Vagina (tissue), 2 donors: ENCODE results near the gene ENOX2.

Experiments used
- CTCF ChIP-seq, 3 experiments: fragments of 450-650 bp in 2 of 3; fragments of 200-600 bp in 1 of 3; sonication (generic) in 1 of 3; IDR thresholded peaks; one replicate each; pipeline ENCODE4 v1.5.1; 2017 to 2019; ENCODE audit warnings: antibody characterized with exemption in 3 of 3, mild to moderate bottlenecking in 2 of 3, moderate library complexity in 2 of 3
- POLR2A ChIP-seq, 2 donors: fragments of 450-650 bp; IDR thresholded peaks; one replicate each; pipeline ENCODE4 v1.6.1; 2017; ENCODE audit warnings: antibody characterized with exemption in 2 of 2, mild to moderate bottlenecking in 2 of 2, moderate library complexity in 2 of 2
- POLR2AphosphoS5 ChIP-seq, 2 donors: sonication (generic); formaldehyde crosslinking; IDR thresholded peaks; one replicate each; pipeline ENCODE4 v1.9.0; 2017; ENCODE audit warnings: antibody characterized with exemption in 2 of 2, mild to moderate bottlenecking in 2 of 2, low read depth in 1 of 2; ENCODE audit not compliant: insufficient read depth in 1 of 2

GRCh38 chrX:130593911-130594310 lies 309.1 kb downstream of the ENOX2 start:
- TF ChIP-seq POLR2AphosphoS5 (IDR thresholded peaks at IDR 0.05; ENCODE audit: insufficient read depth in 1 of 2, low read depth in 1 of 2), result no peak
- TF ChIP-seq CTCF (IDR thresholded peaks at IDR 0.05), result no peak
- TF ChIP-seq POLR2A (IDR thresholded peaks at IDR 0.05), result no peak
